22Rv1 (cell line): Measurements from ENCODE around the gene DPP7.

Experiments
- CTCF ChIP-seq: fragments of 450-650 bp; IDR thresholded peaks from 2 replicates; pipeline ENCODE4 v1.5.1; 2017; ENCODE audit warnings: mild to moderate bottlenecking
- ZFX ChIP-seq: fragments of 450-650 bp; IDR thresholded peaks from 2 replicates; pipeline ENCODE4 v1.6.1; 2017; ENCODE audit warnings: antibody characterized with exemption, borderline replicate concordance

- TF ChIP-seq CTCF (no peak), ZFX (no peak)
These were observed 22.5 kb upstream of the DPP7 start for GRCh38 chr9:137136881-137137607.
